Stimulated activated CD8-positive, alpha-beta memory T cell treated with anti-CD3 and anti-CD28 coated beads, Interleukin-15, amount 100 ng/mL, for 24 hours (primary cell): ENCODE data around the gene COG8.
A peak's percentile ranks its signal among the peaks of the same experiment; 100 is the strongest.
"Not testable (repeated sequence)": the region's sequence is repeated elsewhere in the genome, so short reads cannot be mapped to it uniquely, and the experiment has no call there.

Experiments
- DNase-seq: peaks from one replicate; pipeline ENCODE4 v3.0.0-alpha.2; 2020; ENCODE audit warnings: low read depth

Gene COG8

GRCh38 chr16:69318911-69319289 lies 20.5 kb downstream of the COG8 start:
- DNase-seq = no peak

DNA sequence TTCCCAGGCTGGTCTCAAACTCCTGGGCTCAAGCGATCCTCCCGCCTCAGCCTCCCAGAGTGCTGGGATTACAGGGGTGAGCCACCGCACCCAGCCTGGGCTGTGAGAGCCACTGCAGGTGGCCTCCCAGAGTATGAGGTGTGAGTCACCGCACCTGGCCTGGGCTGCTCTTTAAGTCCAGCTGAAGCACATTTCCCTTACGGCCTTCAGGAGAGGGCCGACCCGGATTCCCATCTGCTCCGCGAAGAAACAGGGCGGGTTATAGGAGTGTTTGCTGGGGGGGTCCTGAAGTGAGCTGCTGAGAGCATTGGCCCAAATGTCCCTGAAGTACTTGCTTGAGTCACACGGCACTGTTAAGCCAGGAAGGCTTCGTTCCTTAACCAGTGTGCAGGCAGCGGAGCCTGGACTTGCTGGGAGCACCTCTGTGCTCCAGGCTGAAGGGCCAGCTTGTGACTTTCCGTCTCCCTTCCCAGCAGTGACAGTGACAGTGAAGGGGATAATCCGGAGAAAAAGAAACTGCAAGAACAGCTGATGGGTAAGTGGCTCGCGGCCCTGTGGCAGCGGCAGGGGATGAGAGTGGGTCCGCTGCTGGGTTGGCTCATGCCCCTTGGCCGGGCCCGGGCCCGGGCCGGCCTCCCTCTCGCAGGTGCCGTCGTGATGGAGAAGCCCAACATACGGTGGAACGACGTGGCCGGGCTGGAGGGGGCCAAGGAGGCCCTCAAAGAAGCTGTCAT lies 21.0 kb downstream of the COG8 start:
- DNase-seq = no peak

DNA sequence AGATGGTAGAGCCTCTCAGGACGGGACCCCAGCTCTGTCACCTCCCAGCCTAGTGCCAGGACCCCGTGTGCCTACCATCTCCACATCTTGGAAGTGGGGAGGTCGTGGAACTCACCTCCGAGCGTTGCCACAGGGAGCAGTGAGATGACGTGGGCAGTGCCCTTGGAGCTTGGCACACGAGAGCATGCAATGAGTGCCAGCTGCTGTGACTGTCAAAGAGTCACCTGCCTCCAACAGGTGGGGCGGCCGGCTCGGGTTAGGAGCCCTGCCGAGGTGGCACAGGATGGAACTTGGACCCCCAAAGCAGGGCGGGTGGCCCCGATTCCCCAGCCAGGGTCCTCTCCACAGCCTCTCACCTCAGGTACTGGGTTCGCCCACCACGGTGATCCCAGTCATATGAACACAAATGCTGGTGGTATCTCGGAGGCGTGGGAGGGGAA lies 22.7 kb downstream of the COG8 start:
- DNase-seq = no peak

GRCh38 chr16:69315486-69316311 lies 23.7 kb downstream of the COG8 start:
- DNase-seq = no peak

- DNase-seq = no peak
Observed at GRCh38 chr16:69314534-69314933, 24.8 kb downstream of the COG8 start.

GRCh38 chr16:69313469-69313868 lies 25.9 kb downstream of the COG8 start:
- DNase-seq = no peak

GRCh38 chr16:69311533-69312387 lies 27.6 kb downstream of the COG8 start:
- no peak for DNase-seq

- peak; percentile 99 for DNase-seq
Observed at GRCh38 chr16:69310653-69311532, 28.5 kb downstream of the COG8 start, which contains the start of gene VPS4A. Gene VPS4A, plus strand, starts transcription at chr16:69311350. Its CDS starts 162 bp downstream, at chr16:69311512.

GRCh38 chr16:69309316-69309715 lies 30.0 kb downstream of the COG8 start:
- DNase-seq = no peak

DNA sequence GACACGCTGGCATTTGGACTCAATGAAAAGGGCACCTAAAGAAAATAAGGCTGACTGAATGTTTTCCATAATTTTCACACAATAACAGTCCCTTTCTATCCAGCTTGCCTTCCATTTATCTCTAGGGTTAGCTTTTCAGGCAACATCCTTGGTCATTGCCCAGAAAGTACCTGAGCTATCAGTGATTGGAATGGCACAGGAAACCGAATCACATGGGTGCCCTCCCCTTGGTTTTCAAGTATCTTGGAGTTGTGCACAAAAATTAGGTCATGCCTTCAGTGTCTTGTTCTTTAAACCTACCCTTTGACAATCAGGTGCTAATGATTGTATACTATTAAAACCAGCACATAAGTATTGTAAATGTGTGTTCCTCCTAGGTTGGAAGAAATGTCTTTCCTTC lies 31.5 kb downstream of the COG8 start:
- no peak for DNase-seq

DNA sequence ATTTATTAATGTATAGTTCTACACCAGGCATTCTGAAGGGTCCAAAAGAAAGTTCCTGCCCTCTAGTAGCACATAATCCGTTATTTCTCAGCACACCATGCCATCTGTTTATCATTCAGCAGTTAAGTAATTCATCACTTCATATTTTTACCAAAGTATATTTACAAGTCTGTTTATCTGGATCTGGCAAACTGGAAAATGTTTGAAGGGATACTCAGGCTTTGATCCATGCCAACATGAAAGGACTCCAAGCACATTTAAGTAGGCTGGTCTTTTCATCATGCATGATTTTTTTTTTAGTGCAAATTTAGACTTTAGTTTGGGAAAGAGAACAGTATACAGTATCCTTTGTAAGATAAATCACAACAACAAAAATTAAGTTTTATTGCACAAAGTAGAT lies 32.3 kb downstream of the COG8 start:
- DNase-seq = no peak

DNA sequence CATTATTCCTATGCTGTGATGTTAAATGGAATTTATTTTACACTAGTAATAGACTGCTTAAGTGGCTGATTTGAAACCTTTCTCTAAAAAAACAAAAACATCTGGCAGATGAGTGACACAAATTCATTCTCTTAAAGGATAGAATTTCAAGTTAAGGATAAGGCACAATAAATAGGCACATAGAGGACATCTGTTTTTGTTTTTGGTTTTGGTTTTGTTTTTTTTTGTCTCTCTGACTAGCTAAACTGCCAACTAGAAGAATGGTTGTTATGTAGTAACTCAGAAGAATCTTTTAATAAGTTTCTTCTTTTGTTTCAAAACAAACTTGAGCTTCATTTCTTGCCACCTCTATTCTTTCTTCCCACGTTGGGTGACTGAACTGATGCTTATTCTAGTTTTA lies 33.3 kb downstream of the COG8 start:
- no peak for DNase-seq

DNA sequence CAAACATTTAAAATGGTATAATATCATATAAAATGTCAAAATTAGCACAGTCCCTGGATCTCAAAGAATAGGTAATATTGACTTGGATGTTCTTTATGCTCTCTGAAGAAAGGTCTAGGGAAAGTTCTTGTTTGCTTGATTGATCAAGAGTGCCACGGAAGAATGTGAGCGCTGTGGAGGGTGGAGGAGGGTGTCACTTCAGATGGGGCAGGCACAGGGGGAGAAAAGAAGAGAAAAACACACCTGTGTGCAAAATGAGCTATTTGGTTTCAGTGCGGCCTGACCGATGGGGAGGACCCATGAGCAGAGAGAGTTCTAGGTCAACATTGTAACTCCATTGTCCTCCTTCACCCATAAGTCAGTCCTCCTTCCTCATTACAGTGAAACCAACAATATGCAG lies 37.1 kb downstream of the COG8 start:
- no peak for DNase-seq

- no peak for DNase-seq
Observed at GRCh38 chr16:69301861-69302260, 37.5 kb downstream of the COG8 start.

- no peak for DNase-seq
Observed at GRCh38 chr16:69301187-69301586, 38.2 kb downstream of the COG8 start.

- DNase-seq = no peak
Observed at GRCh38 chr16:69298261-69298660, 41.1 kb downstream of the COG8 start.

GRCh38 chr16:69296771-69297170 lies 42.6 kb downstream of the COG8 start:
- not testable (repeated sequence) for DNase-seq

- DNase-seq = no peak
Observed at GRCh38 chr16:69294051-69294450, 45.3 kb downstream of the COG8 start.

DNA sequence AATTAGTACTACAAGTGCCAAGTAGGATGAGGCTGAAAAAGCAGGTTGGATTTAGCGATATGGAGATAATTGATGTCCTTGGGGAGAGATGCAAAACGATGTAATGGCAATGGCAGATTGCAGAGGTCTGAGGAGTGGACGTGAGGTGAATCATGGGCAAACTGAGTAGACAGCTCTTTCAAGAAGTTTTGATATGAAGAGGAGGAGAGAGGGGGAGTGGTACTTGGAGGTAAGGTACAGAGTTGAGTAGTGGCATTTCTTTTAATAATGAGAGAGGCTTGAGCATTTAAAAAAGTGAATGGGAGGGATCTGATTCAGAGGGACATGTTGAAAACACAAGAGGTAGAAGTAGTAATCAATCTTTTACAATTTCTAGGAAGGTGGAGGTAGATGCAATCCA lies 46.0 kb downstream of the COG8 start:
- DNase-seq = no peak

DNA sequence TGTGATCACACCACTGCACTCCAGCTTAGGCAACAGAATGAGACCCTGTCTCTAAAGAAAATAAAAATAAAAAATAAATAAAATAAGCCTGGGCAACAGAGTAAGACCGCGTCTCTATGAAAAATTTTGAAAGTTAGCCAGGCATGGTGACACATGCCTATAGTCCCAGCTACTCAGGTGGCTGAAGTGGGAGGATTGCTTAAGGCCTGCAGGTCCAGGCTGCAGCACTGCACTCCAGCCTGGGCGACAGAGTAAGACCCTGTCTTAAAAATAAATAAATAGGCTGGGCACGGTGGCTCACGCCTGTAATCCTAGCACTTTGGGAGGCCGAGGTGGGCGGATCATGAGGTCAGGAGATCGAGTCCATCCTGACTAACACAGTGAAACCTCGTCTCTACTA lies 47.7 kb downstream of the COG8 start:
- not testable (repeated sequence) for DNase-seq

DNA sequence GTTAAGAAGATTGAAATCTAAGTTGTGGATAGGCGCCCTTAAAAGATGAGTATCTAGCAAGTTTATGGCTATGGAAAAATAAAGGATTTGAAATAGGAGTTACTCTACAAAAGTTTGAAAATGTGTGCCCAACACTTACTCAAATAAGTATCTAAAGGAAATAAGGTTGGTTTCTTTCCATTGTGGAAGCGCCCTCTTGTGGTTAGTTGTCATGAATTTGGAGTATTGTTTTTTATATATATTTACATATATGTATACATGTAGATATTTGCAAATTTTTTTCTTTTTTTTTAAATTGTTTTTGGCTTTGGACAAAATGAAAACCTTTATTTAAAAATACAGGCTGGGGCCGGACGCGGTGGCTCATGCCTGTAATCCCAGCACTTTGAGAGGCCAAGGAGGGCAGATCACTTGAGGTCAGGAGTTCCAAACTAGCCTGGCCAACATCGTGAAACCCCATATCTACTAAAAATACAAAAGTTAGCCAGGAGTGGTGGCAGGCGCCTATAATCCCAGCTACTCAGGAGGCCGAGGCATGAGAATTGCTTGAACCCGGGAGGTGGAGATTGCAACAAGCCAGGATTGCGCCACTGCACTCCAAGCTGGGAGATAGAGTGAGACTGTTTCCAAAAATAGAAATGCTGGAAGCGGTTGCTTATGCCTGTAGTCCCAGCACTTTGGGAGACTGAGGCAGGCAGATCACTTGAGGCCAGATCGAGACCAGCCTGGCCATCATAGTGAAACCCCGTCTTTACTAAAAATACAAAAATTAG lies 52.2 kb downstream of the COG8 start:
- no peak for DNase-seq
